ENCODE results near the gene NQO2. TPM values are rescaled to one million over a fixed set of nuclear protein-coding genes. Genes with fewer than 3 reads are reported as not detected.

Gene NQO2
- total and polyA plus RNA-seq, 2 experiments from 2014 or later = 23.4 to 38.5 TPM

GRCh38 chr6:3063733-3064700 is 64.3 kb downstream of the NQO2 start:
- peak overlapping the region; percentile 90 for H3K27ac ChIP-seq
- H2AFZ ChIP-seq = peak overlapping the region; percentile 64
- peak overlapping the region; percentile 87 for H3K4me2 ChIP-seq
- no peaks in the 10 kb centered on the region for H3K9me2 ChIP-seq (replicated peaks; ENCODE audit: insufficient read depth)
- H3K4me3 ChIP-seq = peak overlapping the region; percentile 76
- H3K4me1 ChIP-seq (ENCODE audit: insufficient read depth) = no peaks in the 10 kb centered on the region
- no peaks in the 10 kb centered on the region for H3K27me3 ChIP-seq
- DNase-seq (ENCODE audit: low spot score) = peak; percentile 96
- H3K36me3 ChIP-seq (replicated peaks; ENCODE audit: insufficient read depth, low read depth) = no peaks in the 10 kb centered on the region
- TF ChIP-seq, protein P1, sequence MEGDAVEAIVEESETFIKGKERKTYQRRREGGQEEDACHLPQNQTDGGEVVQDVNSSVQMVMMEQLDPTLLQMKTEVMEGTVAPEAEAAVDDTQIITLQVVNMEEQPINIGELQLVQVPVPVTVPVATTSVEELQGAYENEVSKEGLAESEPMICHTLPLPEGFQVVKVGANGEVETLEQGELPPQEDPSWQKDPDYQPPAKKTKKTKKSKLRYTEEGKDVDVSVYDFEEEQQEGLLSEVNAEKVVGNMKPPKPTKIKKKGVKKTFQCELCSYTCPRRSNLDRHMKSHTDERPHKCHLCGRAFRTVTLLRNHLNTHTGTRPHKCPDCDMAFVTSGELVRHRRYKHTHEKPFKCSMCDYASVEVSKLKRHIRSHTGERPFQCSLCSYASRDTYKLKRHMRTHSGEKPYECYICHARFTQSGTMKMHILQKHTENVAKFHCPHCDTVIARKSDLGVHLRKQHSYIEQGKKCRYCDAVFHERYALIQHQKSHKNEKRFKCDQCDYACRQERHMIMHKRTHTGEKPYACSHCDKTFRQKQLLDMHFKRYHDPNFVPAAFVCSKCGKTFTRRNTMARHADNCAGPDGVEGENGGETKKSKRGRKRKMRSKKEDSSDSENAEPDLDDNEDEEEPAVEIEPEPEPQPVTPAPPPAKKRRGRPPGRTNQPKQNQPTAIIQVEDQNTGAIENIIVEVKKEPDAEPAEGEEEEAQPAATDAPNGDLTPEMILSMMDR (IDR thresholded peaks at IDR 0.05; ENCODE audit: poor library complexity) = peak; percentile 3
- TF ChIP-seq EZH2 (IDR thresholded peaks at IDR 0.05; ENCODE audit: borderline replicate concordance) (no peak), EZH2phosphoT487 (IDR thresholded peaks at IDR 0.05; ENCODE audit: low read depth, severe bottlenecking, unreplicated experiment) (no peak)
- H3K79me2 ChIP-seq = peaks cover 25% of the 10 kb centered on the region
- H3K9me3 ChIP-seq (ENCODE audit: low read depth) = no peaks in the 10 kb centered on the region
- H4K20me1 ChIP-seq (ENCODE audit: insufficient read depth, poor library complexity, severe bottlenecking) = no peaks in the 10 kb centered on the region
- WGBS (ENCODE audit: low lambda C conversion rate, missing lambda C conversion rate) = 6% methylated on average over 39 of the region's 85 CpGs

GRCh38 chr6:3068329-3069214 is 68.9 kb downstream of the NQO2 start, which contains the start of gene RIPK1:
RIPK1 (plus strand) TSS chr6:3068494; CDS start chr6:3076824, 8,330 bp downstream.
- Histone ChIP-seq H3K36me3 (replicated peaks; ENCODE audit: insufficient read depth, low read depth) (no peaks in the 10 kb centered on the region), H3K4me2 (peak within 1 kb of the TSS; percentile 94), H3K9me2 (replicated peaks; ENCODE audit: insufficient read depth) (no peaks in the 10 kb centered on the region), H3K79me2 (peaks cover 70% of the 10 kb centered on the region), H3K9me3 (ENCODE audit: low read depth) (no peaks in the 10 kb centered on the region), H4K20me1 (ENCODE audit: insufficient read depth, poor library complexity, severe bottlenecking) (peaks cover 10% of the 10 kb centered on the region), H3K4me1 (ENCODE audit: insufficient read depth) (peaks cover 9% of the 10 kb centered on the region), H2AFZ (peak within 1 kb of the TSS; percentile 92), H3K27me3 (no peaks in the 10 kb centered on the region), H3K27ac (peak within 1 kb of the TSS; percentile 100), H3K4me3 (peak within 1 kb of the TSS; percentile 70)
- under 1% methylated on average over 81 of the region's 112 CpGs for WGBS (ENCODE audit: low lambda C conversion rate, missing lambda C conversion rate)
- TF ChIP-seq EZH2 (IDR thresholded peaks at IDR 0.05; ENCODE audit: borderline replicate concordance) = no peak
- TF ChIP-seq, protein P1 (IDR thresholded peaks at IDR 0.05; ENCODE audit: poor library complexity) = peak; percentile 38
- peak; percentile 97 for DNase-seq (ENCODE audit: low spot score)

Small RNA genes lying within 50 kb of the gene (small RNA-seq; reads per million reads assigned to genes)
- not detected for gene AL133351.4

Other genes starting within 250 kb of the NQO2 start
- 0.28 and 0.43 TPM in 2 replicates for gene MYLK4, start 249.0 kb upstream of the NQO2 start, total RNA-seq
- gene MYLK4, start 249.0 kb upstream of the NQO2 start, polyA plus RNA-seq = 0.29 and 0.36 TPM in 2 replicates
- gene WRNIP1, start 234.5 kb upstream of the NQO2 start, total RNA-seq = 47.6 TPM in 2 replicates
- gene WRNIP1, start 234.5 kb upstream of the NQO2 start, polyA plus RNA-seq = 44.9 and 54.6 TPM in 2 replicates
- 48.6 and 57.0 TPM in 2 replicates for gene SERPINB1, start 158.0 kb upstream of the NQO2 start, total RNA-seq
- gene SERPINB1, start 158.0 kb upstream of the NQO2 start, polyA plus RNA-seq = 45.9 and 56.5 TPM in 2 replicates
- gene SERPINB9, start 96.6 kb upstream of the NQO2 start, total RNA-seq = 37.2 and 51.1 TPM in 2 replicates
- 60.5 and 70.0 TPM in 2 replicates for gene SERPINB9, start 96.6 kb upstream of the NQO2 start, polyA plus RNA-seq
- 77.7 and 87.9 TPM in 2 replicates for gene SERPINB6, start 28.3 kb upstream of the NQO2 start, total RNA-seq
- gene SERPINB6, start 28.3 kb upstream of the NQO2 start, polyA plus RNA-seq = 109 and 117 TPM in 2 replicates
- gene RIPK1, start 68.6 kb downstream of the NQO2 start, total RNA-seq = 16.2 and 21.0 TPM in 2 replicates
- gene RIPK1, start 68.6 kb downstream of the NQO2 start, polyA plus RNA-seq = 14.0 and 14.6 TPM in 2 replicates
- 42.4 and 52.0 TPM in 2 replicates for gene BPHL, start 118.8 kb downstream of the NQO2 start, total RNA-seq
- gene BPHL, start 118.8 kb downstream of the NQO2 start, polyA plus RNA-seq = 61.2 and 77.0 TPM in 2 replicates
- 97.2 and 115 TPM in 2 replicates for gene TUBB2A, start 157.7 kb downstream of the NQO2 start, total RNA-seq
- gene TUBB2A, start 157.7 kb downstream of the NQO2 start, polyA plus RNA-seq = 183 and 185 TPM in 2 replicates
- 72.0 and 72.2 TPM in 2 replicates for gene TUBB2B, start 227.8 kb downstream of the NQO2 start, total RNA-seq
- 31.2 and 36.4 TPM in 2 replicates for gene TUBB2B, start 227.8 kb downstream of the NQO2 start, polyA plus RNA-seq

All from hepatocyte (in vitro differentiated cells).